Stimulated activated CD4-positive, alpha-beta T cell treated with anti-CD3 and anti-CD28 coated beads, Interleukin-12 subunit alpha, Interleukin-12 subunit beta, amount 100 ng/mL, for 48 hours (primary cell): ENCODE data around the gene SPATA31E1.

Source experiments
- DNase-seq, 3 donors: peaks; one replicate each; pipeline ENCODE4 v3.0.0-alpha.2; 2020; ENCODE audit warnings: low read depth in 2 of 3, low spot score in 1 of 3

Gene SPATA31E1

GRCh38 chr9:87862536-87863268, 20.0 kb upstream of the SPATA31E1 start:
- DNase-seq: no peak

GRCh38 chr9:87863882-87864465, 18.7 kb upstream of the SPATA31E1 start:
- DNase-seq: no peak

GRCh38 chr9:87864915-87865314, 17.8 kb upstream of the SPATA31E1 start:
- DNase-seq: no peak

- DNase-seq: no peak
Observed at GRCh38 chr9:87865626-87866025, 17.1 kb upstream of the SPATA31E1 start.

GRCh38 chr9:87867391-87867790, 15.3 kb upstream of the SPATA31E1 start:
- DNase-seq: no peak

- no peak for DNase-seq
Observed at GRCh38 chr9:87868175-87868574, 14.5 kb upstream of the SPATA31E1 start.

GRCh38 chr9:87868635-87869034, 14.0 kb upstream of the SPATA31E1 start:
- DNase-seq: no peak

- no peak for DNase-seq
Observed at GRCh38 chr9:87869082-87869481, 13.6 kb upstream of the SPATA31E1 start.

GRCh38 chr9:87871425-87872078, 11.1 kb upstream of the SPATA31E1 start:
- no peak for DNase-seq

- no peak for DNase-seq
Observed at GRCh38 chr9:87872079-87872624, 10.5 kb upstream of the SPATA31E1 start.

- DNase-seq: no peak
Observed at GRCh38 chr9:87873607-87874303, 8.9 kb upstream of the SPATA31E1 start.

GRCh38 chr9:87874304-87874623, 8.4 kb upstream of the SPATA31E1 start:
- DNase-seq: no peak

- no peak for DNase-seq
Observed at GRCh38 chr9:87875060-87875459, 7.6 kb upstream of the SPATA31E1 start.

- no peak for DNase-seq
Observed at GRCh38 chr9:87875831-87876545, 6.7 kb upstream of the SPATA31E1 start.

GRCh38 chr9:87876708-87877107, 6.0 kb upstream of the SPATA31E1 start:
- no peak for DNase-seq

GRCh38 chr9:87878989-87879511, 3.6 kb upstream of the SPATA31E1 start:
- DNase-seq: no peak

- no peak for DNase-seq
Observed at GRCh38 chr9:87880116-87880515, 2.6 kb upstream of the SPATA31E1 start.

- no peak for DNase-seq
Observed at GRCh38 chr9:87880683-87881082, 2.0 kb upstream of the SPATA31E1 start.

- no peak for DNase-seq
Observed at GRCh38 chr9:87883274-87883673, 597 bp downstream of the SPATA31E1 start.

- no peak for DNase-seq
Observed at GRCh38 chr9:87883990-87884389, 1.3 kb downstream of the SPATA31E1 start.
